MM.1S (cell line): ENCODE results near the gene EXOC6.

ENCODE experiments used
- CTCF ChIP-seq: fragments of 300-600 bp; sonication (generic); IDR thresholded peaks from 2 replicates; pipeline ENCODE4 v1.5.1; 2016; ENCODE audit warnings: antibody characterized with exemption, low read length, mixed read lengths
- EZH2 ChIP-seq: fragments of 300-600 bp; sonication (generic); optimal IDR thresholded peaks from 2 replicates; pipeline ENCODE3; 2017; ENCODE audit warnings: low read depth, mild to moderate bottlenecking, antibody characterized with exemption, low read length, mixed read lengths
- EZH2phosphoT487 ChIP-seq: fragments of 300-600 bp; sonication (generic); IDR thresholded peaks from 2 replicates; pipeline ENCODE4 v1.6.1; 2018; ENCODE audit warnings: antibody characterized with exemption, low read length

- no peak for TF ChIP-seq CTCF
- no peak for TF ChIP-seq EZH2
- TF ChIP-seq EZH2phosphoT487: no peak
These were observed 83.3 kb downstream of the EXOC6 start for GRCh38 chr10:92931597-92931996.
